GM15510 (cell line): ENCODE results near the gene POMT2.

Experiments used
- POLR2A ChIP-seq: IDR thresholded peaks from 3 replicates; pipeline ENCODE4 v1.6.1; 2011; ENCODE audit warnings: borderline replicate concordance; ENCODE audit not compliant: insufficient read length; ENCODE audit errors: extremely low read depth

Gene POMT2

DNA sequence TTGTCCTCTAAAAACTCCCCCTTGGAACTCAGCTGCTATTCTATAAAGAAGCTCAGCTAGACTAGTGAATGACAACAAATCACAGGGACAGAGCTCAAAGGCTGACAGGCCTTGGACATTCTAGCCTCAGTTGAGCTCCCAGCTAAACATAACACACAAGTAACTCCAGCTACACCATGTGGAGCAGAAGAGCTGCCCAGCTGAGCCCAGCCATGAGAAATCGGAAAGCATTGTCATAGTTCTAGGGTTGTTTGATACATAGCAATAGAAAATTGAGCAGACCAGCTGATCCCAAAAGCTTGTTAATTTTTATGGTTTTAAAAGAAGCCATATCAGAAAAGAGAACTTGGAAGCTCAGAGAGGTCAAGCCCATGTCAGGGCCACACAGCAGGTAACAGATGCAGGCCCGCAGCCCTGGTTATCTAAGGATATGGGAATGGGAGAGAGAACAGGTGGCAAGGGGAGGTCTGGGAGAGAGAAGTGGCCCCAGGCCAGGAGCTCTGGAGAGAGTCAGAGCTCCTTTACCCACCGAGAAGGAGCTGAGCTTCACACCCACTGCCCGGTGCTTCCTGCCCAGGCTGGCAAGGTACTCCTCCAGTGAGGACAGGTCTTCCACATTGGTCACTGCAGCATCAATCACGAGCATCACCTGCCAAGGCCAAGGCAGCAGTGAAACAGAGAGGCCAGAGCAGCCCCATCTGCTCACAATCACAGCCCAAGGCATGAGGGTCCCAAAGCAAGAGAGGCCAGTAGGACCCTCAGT, 52.6 kb downstream of the POMT2 start:
- no peak for TF ChIP-seq POLR2A

DNA sequence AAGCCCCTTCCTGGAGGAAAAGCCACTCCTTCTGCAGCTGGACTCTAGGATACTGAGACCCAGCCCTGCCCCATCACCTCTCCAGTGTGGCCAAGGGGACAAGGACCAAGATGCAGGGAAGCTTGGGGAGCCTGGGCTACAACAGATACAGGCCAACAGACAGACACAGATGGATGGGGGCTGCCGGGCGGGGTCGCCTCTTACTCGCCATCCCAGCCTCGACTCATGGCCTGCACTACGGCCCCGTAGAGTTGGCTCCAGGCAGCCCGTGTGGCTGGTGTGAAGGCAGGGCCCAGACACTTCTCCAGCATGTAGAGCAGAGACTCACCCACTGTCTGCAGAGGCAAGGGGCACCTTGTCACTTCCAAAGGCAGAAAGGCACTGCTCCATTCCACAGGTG, 54.3 kb downstream of the POMT2 start:
- TF ChIP-seq POLR2A, result no peak

DNA sequence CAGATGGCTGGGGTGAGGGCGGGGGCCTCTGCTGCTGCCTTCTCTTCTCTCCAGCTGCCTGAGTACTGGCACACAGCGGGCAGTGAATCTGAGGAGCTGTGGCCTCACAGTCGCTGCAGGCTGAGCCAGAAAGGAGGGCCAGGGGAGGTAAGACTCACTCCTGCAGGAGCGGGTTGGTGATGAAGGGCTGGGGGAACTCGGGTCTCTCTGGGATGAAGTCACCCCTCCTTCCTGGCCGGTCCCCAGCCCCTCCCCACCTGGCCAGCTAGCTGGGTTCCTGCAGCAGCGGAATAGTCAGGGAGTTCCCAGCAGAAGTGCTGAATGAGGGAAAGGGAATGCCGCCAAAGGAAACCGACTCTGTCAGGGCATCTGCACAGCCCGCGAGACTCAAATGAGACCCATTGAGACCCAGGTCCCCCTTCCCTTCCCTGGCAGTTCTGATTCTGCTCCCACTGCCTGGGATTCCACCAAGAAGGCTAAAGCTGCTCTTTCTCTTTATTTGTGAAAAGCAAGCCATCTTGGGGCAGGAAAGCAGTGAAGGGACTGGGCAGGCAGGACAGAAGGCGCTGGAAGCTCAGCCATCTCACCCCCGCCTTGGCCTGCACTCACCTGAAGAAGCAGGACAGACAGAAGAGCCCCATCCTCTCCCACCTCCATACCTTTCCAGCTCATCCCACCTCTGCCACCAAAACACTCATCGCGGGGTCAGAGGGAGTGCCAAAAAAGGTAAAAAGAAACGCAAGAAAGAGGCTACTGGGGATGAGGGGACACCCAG, 54.9 kb downstream of the POMT2 start:
- no peak for TF ChIP-seq POLR2A

DNA sequence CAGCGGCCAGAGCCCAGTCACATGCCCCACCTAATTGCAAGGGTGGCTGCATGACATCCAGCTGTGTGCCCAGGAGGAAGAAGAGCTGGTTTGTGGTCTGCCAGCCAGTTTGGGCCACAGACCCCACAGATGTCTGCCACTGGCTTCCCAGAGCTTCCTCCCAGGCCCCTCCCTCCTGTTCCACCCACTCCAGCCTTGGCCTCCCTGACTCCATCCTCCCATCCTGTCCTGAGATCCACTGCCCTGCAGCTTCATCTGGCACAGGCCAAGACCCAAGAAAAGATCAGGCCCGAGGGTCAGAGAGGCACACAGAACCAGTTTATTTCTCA, 55.5 kb downstream of the POMT2 start:
- no peak for TF ChIP-seq POLR2A

DNA sequence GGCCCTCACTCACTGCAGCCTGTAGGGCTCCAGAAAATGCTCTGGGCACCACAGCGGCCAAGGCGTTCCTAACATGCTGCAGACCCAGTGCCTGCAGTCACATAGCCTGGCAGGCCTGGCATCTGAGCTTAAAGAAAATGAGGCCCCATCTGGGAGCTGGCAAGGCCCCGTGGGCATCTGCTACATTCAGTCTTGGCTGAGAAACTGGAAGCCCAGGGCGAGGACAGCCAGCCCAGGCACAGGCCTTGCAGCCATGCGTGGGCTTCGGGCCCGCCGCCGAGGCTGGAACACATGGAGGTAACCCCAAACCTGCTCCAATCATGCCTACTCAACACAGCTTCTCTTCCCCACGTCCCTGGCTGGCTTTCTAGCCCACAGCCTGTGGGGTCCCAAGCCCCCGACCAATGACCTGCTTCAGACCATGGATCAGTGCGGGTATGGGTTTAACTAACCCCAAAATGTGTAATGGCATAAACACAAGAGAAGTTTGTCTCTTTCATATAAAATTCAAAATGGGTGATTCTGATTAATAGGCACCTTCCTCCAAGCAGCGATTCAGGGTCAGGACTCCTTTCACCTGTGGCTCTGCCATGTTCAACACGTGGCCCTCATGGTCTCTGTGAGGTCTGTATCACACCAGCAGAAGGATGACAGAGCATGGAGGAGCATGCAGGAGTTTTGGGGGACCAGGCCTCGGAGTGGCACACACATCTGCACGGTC, 56.1 kb downstream of the POMT2 start:
- no peak for TF ChIP-seq POLR2A

DNA sequence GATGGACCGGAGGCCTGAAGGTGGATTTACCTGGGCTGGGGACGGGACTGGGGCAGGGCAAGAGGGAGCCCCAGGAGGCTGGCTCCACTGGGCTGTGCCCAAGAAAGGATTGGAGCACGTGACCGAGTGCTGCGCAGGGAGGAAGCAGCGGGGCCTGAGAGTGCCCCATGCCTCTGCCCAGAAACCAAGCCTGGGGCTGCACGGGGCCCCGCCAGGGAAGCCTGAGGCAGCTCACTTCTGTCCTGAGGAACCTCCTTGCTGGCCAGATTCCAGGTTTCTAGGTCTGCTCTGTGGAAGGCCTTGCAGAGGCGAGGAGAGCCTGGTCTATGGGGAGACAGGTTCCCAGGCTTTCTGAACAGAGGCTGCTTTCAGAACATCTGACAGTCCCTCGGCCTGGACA, 60.1 kb downstream of the POMT2 start:
- TF ChIP-seq POLR2A, result no peak

DNA sequence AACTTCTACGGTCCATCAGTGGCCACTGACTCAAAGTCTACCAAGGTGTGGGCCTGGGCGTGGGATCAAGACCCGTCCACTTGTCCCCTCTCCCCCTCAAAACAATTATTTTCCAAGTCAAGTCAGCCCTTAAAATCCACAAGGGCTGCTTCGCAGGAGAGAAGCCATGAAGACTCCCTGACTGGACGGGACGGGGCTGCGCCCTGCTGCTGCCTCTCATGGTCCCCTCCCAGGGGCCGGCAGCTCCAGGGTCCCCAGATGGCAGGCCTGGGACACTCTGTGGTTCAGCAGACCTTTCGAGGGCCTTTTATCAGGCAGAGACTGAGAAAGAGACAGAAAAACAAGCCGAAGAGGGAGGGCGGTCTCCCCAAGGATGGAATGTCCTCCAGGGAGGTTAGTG, 60.5 kb downstream of the POMT2 start:
- TF ChIP-seq POLR2A, result no peak

DNA sequence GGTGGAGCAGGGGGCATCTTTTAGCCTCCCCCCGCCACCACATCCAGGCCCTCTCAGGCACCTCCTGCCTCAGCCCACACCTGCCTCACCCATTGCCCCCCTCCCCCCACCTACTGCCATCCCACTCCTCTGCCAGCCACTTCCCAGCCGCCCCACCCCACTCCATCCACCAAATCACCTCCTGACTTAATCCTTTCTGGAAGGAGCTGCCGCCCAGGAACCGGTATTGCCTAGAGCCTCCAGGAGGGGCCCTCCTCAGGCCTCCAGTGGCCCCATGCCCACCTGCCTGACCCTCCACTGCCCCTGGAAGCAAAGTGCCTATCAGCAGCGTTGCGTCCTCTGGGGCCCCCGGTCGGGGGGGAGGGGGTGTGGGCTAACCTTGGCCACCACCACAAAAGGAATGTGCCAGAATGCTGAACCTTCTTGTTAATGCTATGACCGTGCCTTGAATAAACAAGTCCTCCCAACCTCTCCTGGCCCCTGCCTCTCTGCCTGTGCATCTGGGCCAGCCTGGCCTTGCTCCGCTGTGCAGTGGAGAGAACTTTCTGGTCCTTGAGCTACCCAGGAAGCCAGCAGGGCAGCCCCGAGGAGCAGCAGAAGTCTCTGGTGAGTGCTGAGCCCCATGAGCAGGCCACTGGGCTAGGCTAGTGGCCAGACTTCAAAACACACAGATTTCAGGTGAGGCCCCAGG, 61.5 kb downstream of the POMT2 start:
- no peak for TF ChIP-seq POLR2A

DNA sequence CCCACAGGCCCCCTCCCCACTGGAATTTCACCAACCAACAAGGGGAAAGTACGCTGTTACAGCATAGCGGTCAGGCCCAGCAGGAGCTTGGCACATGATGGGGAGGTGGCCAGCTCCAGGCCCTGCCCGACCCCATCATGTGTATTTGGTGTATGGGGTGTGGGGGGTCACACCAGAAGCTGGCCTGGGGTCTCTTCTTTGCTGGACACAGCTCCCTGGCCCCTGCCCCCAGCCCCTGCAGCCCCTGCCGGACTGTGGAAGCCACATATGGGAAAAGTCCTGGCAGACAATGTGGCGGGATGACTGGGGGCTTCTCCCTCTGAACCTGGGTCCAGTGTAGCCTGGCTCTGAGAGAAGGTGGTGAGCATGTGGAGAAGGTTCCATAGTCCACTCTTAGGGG, 62.1 kb downstream of the POMT2 start:
- no peak for TF ChIP-seq POLR2A

DNA sequence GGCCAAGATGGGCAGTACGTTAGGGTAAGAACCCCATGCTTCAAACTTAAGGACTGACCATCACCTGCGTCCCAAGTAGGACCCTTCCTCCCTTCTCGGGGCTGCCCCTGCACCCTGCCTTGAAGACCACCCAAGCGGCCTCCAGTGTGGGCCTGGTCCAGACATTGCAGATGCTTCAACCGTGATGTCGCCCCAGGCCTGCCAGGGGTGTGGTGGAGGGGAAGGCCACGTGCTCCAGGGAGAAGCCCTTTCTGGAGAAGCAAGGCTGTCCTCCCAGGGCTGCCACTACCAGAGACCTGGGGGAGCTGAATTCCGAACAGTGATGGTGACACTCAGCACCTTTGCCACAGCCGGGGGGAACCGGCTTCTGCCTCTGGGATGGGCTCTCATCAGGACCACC, 63.0 kb downstream of the POMT2 start:
- no peak for TF ChIP-seq POLR2A

DNA sequence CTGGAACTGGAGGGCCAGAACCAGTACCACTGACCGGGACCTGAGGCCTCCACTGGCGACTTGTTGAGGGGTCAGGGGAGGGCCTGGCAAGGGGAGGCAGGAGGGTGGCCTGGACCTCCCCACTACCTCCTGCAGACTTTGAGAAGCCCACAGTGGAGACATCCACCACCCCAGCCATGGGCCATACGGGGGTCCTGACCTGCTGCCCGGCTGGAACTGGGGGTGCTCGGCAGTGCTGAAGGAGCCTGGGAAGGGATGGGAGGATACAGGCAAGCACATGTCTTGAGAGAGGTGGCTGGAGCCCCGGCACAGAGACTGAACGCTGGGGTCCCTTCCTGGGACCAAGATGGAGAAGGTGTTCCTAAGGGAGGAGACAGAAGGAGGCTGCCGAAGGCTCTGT, 64.0 kb downstream of the POMT2 start:
- TF ChIP-seq POLR2A, result no peak

DNA sequence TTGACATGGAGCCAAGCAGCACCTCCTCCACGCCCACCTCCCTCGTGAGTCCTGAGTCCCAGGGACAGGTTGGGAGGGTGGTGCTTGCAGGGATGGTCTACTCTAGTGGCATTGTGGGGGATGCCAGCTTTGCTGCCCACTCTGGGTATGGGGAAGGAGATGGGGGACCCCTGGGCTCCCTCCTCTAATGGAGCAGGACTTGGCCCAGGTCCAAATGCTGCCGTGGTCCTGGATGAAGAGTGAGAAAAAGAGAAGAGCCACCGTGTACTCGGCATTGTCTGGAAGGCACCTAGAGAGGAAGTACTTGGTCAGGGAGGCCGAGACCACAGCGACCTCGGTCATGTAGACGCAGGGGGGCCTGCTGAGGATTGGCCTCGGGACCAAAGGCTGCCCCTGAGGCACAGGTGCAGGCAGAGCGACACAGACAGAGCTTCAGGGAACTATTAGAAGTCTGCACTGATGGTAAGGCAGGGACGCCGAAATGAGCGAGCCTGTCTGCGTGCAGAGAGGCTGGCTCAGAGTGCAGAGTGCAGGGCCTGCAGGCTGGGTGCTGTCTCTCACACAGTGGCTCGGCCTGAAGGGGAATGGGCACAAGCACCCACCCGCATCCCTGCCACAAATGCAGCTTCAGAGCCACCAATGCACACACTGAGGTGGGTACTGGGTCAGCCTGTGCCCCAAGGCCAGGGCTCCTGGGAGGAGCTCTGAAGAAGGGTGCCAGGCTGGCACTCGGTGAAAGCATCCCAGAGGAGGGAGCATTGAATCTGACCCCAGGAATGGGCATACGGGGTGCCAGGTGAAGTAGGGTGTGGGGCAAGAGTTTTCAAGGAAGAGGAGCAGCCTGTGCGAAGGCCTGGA, 67.1 kb downstream of the POMT2 start:
- no peak for TF ChIP-seq POLR2A

DNA sequence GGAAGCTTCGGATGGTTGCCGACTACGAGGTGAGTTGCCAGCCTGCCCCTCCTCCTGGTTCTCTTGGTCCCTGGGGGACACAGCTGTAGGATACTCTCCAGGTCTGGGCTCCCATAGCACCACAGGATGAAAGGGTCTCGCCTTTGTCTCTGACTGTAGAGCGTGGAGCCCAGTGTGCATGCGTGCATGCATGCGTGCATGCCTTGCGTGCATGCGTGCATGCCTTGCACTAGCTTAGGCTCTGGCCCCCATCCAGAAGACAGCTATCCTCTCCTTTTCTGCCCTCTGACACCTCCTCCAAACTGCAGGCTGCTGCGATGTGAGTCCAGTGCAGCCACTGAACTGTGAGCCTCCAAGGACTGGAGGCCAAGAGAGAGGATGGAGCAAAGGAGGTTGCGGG, 68.8 kb downstream of the POMT2 start:
- TF ChIP-seq POLR2A, result no peak

DNA sequence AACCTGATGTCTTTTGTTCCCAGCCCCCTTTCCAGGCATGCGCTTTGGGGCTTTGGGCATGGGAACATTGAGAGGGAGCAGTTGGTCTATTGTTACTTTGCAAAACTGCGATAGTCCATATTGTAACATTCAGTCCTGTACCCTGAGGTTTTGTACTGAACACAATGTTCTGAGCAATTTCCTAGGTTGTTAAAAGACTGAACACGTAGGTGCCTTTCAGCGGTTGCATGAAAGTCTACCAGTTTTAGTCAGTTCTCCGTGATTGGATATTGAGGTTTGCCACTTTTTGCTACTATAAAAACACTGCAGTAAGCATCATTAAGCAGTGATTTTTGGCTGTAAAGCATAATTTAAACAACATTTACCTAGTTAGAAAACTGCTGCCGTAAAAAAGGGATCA, 69.8 kb downstream of the POMT2 start:
- TF ChIP-seq POLR2A, result no peak
